Measurements from ENCODE around the gene TMEM258. TPM values are rescaled to one million over a fixed set of nuclear protein-coding genes. Genes with fewer than 3 reads are reported as not detected.

TMEM258 gene
- 55.5 and 105 TPM in 2 replicates for total RNA-seq

GRCh38 chr11:61792310-61793082, at the start of gene TMEM258, which contains the start of gene FEN1:
Gene TMEM258 (minus strand): TSS chr11:61792599. CDS start chr11:61792558, 41 bp downstream.
Gene FEN1 (plus strand): TSS chr11:61792911. CDS start chr11:61795362, 2,451 bp downstream.

GRCh38 chr11:61827571-61828378, 35.4 kb upstream of the TMEM258 start, which contains the start of gene FADS2:
Gene FADS2 (plus strand): TSS chr11:61828300. CDS start chr11:61828391, 91 bp downstream.

GRCh38 chr11:61816736-61817455, 24.5 kb upstream of the TMEM258 start, which contains the start of gene FADS1:
Gene FADS1 (minus strand): TSS chr11:61817003. CDS start chr11:61816929, 74 bp downstream.

GRCh38 chr11:61752117-61752924, 40.1 kb downstream of the TMEM258 start, which contains the start of gene MYRF:
Gene MYRF (plus strand): TSS chr11:61752636. CDS start chr11:61752745, 109 bp downstream.

Other genes starting within 250 kb of the TMEM258 start
- gene SYT7, start 211.5 kb downstream of the TMEM258 start, total RNA-seq: 0.22 and 0.39 TPM in 2 replicates
- gene DAGLA, start 112.2 kb downstream of the TMEM258 start, total RNA-seq: 6.3 and 6.6 TPM in 2 replicates
- gene MYRF, start 40.0 kb downstream of the TMEM258 start, total RNA-seq: 0.22 and 1.2 TPM in 2 replicates
- gene FEN1, start 312 bp upstream of the TMEM258 start, total RNA-seq: 13.0 and 14.6 TPM in 2 replicates
- gene FADS1, start 24.4 kb upstream of the TMEM258 start, total RNA-seq: 16.1 and 47.3 TPM in 2 replicates
- 10.6 and 41.1 TPM in 2 replicates for gene FADS2, start 35.7 kb upstream of the TMEM258 start, total RNA-seq
- 4.0 and 5.1 TPM in 2 replicates for gene FADS3, start 98.9 kb upstream of the TMEM258 start, total RNA-seq
- 0.79 TPM in 1 of 2 replicates, not detected in the other for gene RAB3IL1, start 125.0 kb upstream of the TMEM258 start, total RNA-seq
- under 0.01 and 0.11 TPM in 2 replicates for gene BEST1, start 157.8 kb upstream of the TMEM258 start, total RNA-seq
- gene FTH1, start 175.0 kb upstream of the TMEM258 start, total RNA-seq: 180 and 397 TPM in 2 replicates